ENCODE results near the gene SLC38A5.
"Not testable (repeated sequence)": the region's sequence is repeated elsewhere in the genome, so short reads cannot be mapped to it uniquely, and the experiment has no call there.

Gene SLC38A5

GRCh38 chrX:48468693-48469691 is 1.1 kb downstream of the SLC38A5 start:
- DNase-seq (ENCODE audit: low spot score in 2 of 2) (no peak), ATAC-seq (ENCODE audit: low read depth) (peak; percentile 53)
- peak overlapping the region; percentile 37 for H3K27ac Mint-ChIP-seq
- H3K4me1 Mint-ChIP-seq: peaks cover 22% of the 10 kb centered on the region
- no peaks in the 10 kb centered on the region for H3K27me3 Mint-ChIP-seq
- H3K4me3 Mint-ChIP-seq: peak overlapping the region; percentile 87
- H3K9me3 Mint-ChIP-seq: no peaks in the 10 kb centered on the region
- peaks cover 10% of the 10 kb centered on the region for H3K36me3 Mint-ChIP-seq

GRCh38 chrX:48468247-48468671 is 1.8 kb downstream of the SLC38A5 start:
- Mint-ChIP-seq H3K4me3 (peak overlapping the region; percentile 87), H3K9me3 (no peaks in the 10 kb centered on the region), H3K36me3 (peaks cover 10% of the 10 kb centered on the region), H3K4me1 (peaks cover 22% of the 10 kb centered on the region), H3K27ac (peak overlapping the region; percentile 6), H3K27me3 (no peaks in the 10 kb centered on the region)
- no peak for DNase-seq (ENCODE audit: low spot score in 2 of 2)
- ATAC-seq (ENCODE audit: low read depth): peak; percentile 53

DNA sequence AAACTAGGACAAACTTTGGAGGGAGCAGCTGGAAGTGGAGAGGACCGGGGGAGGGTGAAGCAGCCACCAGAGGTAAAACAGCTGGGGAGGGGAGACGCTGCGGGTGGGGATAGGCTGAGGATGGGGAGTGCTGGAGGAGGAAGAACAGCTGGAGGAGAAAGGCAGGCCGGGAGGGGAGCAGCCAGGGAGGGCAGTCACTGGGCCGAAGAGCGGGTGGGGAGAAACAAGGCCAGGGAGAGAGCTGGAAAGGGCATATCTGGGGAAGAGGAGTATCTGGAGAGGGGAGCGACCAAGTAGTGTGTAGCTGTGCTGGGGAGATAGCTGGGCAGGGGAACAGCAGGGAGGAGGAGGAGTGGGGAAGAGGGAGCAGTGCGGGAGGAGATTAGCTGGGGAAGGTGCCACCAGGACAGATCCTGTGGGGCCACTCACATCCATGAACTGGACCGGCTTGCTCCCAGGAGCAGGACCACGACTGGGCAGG is 2.7 kb downstream of the SLC38A5 start:
- Mint-ChIP-seq H3K36me3 (peaks cover 12% of the 10 kb centered on the region), H3K27ac (peak overlapping the region; percentile 42), H3K27me3 (no peaks in the 10 kb centered on the region), H3K9me3 (no peaks in the 10 kb centered on the region), H3K4me3 (peak overlapping the region; percentile 87), H3K4me1 (peaks cover 22% of the 10 kb centered on the region)
- DNase-seq (ENCODE audit: low spot score in 2 of 2) (no peak), ATAC-seq (ENCODE audit: low read depth) (no peak)

GRCh38 chrX:48466696-48467095 is 3.4 kb downstream of the SLC38A5 start:
- DNase-seq (ENCODE audit: low spot score in 2 of 2) (no peak), ATAC-seq (ENCODE audit: low read depth) (peak; percentile 26)
- Mint-ChIP-seq H3K9me3 (no peaks in the 10 kb centered on the region), H3K4me3 (peak overlapping the region; percentile 87), H3K36me3 (peaks cover 12% of the 10 kb centered on the region), H3K4me1 (peaks cover 22% of the 10 kb centered on the region), H3K27me3 (no peaks in the 10 kb centered on the region), H3K27ac (peak overlapping the region; percentile 42)

- Mint-ChIP-seq H3K4me1 (peaks cover 22% of the 10 kb centered on the region), H3K27me3 (no peaks in the 10 kb centered on the region), H3K27ac (no peak overlapping the region), H3K9me3 (no peaks in the 10 kb centered on the region), H3K36me3 (peaks cover 17% of the 10 kb centered on the region), H3K4me3 (no peak overlapping the region)
- no peak for ATAC-seq (ENCODE audit: low read depth)
- DNase-seq (ENCODE audit: low spot score in 2 of 2): no peak
Observed at GRCh38 chrX:48465336-48465933, 4.6 kb downstream of the SLC38A5 start.

DNA sequence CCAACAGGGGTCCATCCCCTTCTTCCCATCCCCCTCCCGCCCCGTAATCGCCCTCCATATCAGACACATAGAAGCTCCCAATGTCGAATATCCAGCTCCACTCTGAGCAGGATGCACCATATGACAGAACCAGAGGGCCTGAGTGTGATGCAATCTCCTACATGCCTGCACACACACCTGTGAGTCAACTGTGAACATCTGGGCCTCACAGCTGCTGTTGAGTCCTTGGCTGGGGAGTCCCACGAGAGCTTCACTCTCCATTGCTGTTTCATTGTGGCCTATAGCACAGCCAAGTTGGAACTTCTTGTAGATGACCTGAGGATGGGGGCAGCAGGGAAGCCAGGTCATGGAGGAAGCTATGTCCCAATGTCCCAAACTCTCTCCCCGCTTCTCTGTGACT is 8.2 kb downstream of the SLC38A5 start:
- Mint-ChIP-seq H3K36me3 (peaks cover 29% of the 10 kb centered on the region), H3K27me3 (no peaks in the 10 kb centered on the region), H3K27ac (no peak overlapping the region), H3K9me3 (no peaks in the 10 kb centered on the region), H3K4me1 (peaks cover 7% of the 10 kb centered on the region), H3K4me3 (no peak overlapping the region)
- ATAC-seq (ENCODE audit: low read depth) (no peak), DNase-seq (ENCODE audit: low spot score in 2 of 2) (no peak)

DNA sequence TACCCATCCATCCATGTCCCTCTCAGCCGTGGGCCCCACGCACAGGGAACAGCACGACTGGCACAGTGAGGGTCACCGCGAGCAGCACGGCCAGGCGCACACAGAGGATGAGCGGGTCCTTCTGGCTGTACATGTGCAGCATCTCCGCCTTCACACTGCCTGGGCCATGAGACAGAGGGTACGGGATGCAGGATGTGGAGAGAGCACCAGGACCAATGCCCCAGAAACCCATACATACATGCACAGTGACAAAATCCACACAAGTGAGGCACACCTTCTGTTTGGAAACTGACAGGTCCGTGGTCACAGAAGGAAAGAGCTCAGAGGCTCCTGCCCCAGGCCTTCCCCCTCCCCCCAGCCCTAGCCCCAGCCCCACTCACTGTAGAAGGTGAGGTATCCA is 9.5 kb downstream of the SLC38A5 start:
- ATAC-seq (ENCODE audit: low read depth): no peak

DNA sequence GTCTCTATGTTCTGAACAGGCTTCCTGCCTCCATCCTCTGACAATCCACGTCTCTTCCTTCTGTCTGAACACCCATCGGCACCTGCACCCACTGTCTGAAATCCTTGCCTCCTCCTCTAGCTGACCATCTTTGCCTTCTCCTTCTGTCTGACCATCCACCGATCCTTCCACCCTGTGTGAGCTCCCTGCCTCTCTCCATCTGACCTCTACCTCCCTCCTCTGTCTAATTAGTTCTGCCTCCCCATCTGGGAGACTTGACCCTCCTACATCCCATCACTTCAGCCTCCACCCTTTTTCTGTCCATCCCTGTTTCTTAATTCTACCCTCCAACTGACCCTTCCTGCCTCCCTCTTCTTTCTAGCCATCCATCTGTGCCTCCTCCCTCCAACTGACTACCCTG is 10.0 kb downstream of the SLC38A5 start:
- H3K4me1 Mint-ChIP-seq: peaks cover under 1% of the 10 kb centered on the region
- no peak for DNase-seq (ENCODE audit: low spot score in 2 of 2)
- no peak overlapping the region for H3K4me3 Mint-ChIP-seq
- H3K9me3 Mint-ChIP-seq: no peaks in the 10 kb centered on the region
- ATAC-seq (ENCODE audit: low read depth): no peak
- no peaks in the 10 kb centered on the region for H3K27me3 Mint-ChIP-seq
- peaks cover 19% of the 10 kb centered on the region for H3K36me3 Mint-ChIP-seq
- no peak overlapping the region for H3K27ac Mint-ChIP-seq

More for the DNA sequence above, 9.5 kb downstream of the SLC38A5 start:
- Mint-ChIP-seq H3K36me3 (peaks cover 25% of the 10 kb centered on the region), H3K9me3 (no peaks in the 10 kb centered on the region), H3K27ac (no peak overlapping the region), H3K4me3 (no peak overlapping the region), H3K4me1 (peaks cover 3% of the 10 kb centered on the region), H3K27me3 (no peaks in the 10 kb centered on the region)
- no peak for DNase-seq (ENCODE audit: low spot score in 2 of 2)

DNA sequence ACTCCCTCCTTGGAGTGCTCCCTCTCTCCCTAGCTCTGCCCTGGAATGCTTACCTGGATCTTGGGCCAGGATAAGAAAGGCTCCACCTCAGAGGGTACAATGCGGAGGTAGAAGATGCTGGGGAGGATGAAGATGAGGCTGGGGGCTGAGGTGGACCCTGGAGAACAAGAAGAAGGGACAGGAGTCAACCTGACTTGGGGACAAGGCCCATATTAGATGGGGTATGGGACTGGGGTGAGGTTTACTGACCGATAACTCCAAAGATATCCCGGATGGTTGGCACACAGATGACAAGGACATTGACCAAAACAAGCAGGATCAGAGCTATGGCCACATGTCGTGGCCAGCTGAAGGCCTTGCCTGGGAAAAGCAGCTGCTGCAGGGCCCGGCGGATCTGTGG is 10.6 kb downstream of the SLC38A5 start:
- Mint-ChIP-seq H3K9me3 (no peaks in the 10 kb centered on the region), H3K36me3 (peaks cover 19% of the 10 kb centered on the region), H3K27me3 (no peaks in the 10 kb centered on the region), H3K4me3 (no peak overlapping the region), H3K4me1 (no peaks in the 10 kb centered on the region), H3K27ac (no peak overlapping the region)
- DNase-seq (ENCODE audit: low spot score in 2 of 2) (no peak), ATAC-seq (ENCODE audit: low read depth) (no peak)

DNA sequence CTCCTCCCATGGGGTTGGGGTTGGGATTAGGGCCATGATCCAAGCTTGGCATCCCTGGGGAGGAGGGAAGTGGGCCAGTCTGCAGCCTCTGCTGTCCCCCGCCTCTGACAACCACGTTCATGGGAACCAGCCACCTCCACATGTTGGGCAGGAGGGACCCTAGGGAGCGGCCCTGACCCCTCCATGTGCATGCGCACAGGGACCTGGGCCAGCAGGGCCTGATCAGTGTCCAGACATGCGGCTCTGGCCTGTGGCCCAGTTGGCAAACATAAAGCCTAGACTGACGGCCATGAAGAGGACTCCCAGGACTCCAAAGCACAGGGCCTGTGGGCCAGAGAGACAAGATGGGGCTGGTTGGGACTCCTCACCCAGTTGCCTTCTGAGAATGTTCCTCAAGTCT is 11.3 kb downstream of the SLC38A5 start:
- H3K36me3 Mint-ChIP-seq: peaks cover 19% of the 10 kb centered on the region
- ATAC-seq (ENCODE audit: low read depth) (no peak), DNase-seq (ENCODE audit: low spot score in 2 of 2) (no peak)
- no peak overlapping the region for H3K27ac Mint-ChIP-seq
- H3K4me1 Mint-ChIP-seq: no peaks in the 10 kb centered on the region
- H3K9me3 Mint-ChIP-seq: no peaks in the 10 kb centered on the region
- H3K4me3 Mint-ChIP-seq: no peak overlapping the region
- H3K27me3 Mint-ChIP-seq: no peaks in the 10 kb centered on the region

- no peaks in the 10 kb centered on the region for H3K4me1 Mint-ChIP-seq
- no peak for ATAC-seq (ENCODE audit: low read depth)
- H3K27ac Mint-ChIP-seq: no peak overlapping the region
- no peak for DNase-seq (ENCODE audit: low spot score in 2 of 2)
- H3K36me3 Mint-ChIP-seq: peaks cover 17% of the 10 kb centered on the region
- no peaks in the 10 kb centered on the region for H3K9me3 Mint-ChIP-seq
- H3K4me3 Mint-ChIP-seq: no peak overlapping the region
- H3K27me3 Mint-ChIP-seq: no peaks in the 10 kb centered on the region
Observed at GRCh38 chrX:48456628-48457331, 13.3 kb downstream of the SLC38A5 start.

GRCh38 chrX:48451708-48452107 is 18.4 kb downstream of the SLC38A5 start:
- peaks cover 2% of the 10 kb centered on the region for H3K9me3 Mint-ChIP-seq

GRCh38 chrX:48450076-48450475 is 20.0 kb downstream of the SLC38A5 start:
- H3K4me3 Mint-ChIP-seq: no peak overlapping the region
- no peaks in the 10 kb centered on the region for H3K4me1 Mint-ChIP-seq
- H3K36me3 Mint-ChIP-seq: no peaks in the 10 kb centered on the region
- H3K27me3 Mint-ChIP-seq: no peaks in the 10 kb centered on the region
- H3K9me3 Mint-ChIP-seq: peaks cover 2% of the 10 kb centered on the region
- no peak for DNase-seq (ENCODE audit: low spot score in 2 of 2)
- ATAC-seq (ENCODE audit: low read depth): no peak
- no peak overlapping the region for H3K27ac Mint-ChIP-seq

More at GRCh38 chrX:48451708-48452107, 18.4 kb downstream of the SLC38A5 start:
- Mint-ChIP-seq H3K27me3 (no peaks in the 10 kb centered on the region), H3K4me3 (no peak overlapping the region), H3K36me3 (no peaks in the 10 kb centered on the region), H3K27ac (no peak overlapping the region), H3K4me1 (no peaks in the 10 kb centered on the region)
- ATAC-seq (ENCODE audit: low read depth) (no peak), DNase-seq (ENCODE audit: low spot score in 2 of 2) (no peak)

GRCh38 chrX:48447201-48447600 is 22.9 kb downstream of the SLC38A5 start:
- not testable (repeated sequence) for H3K4me3 Mint-ChIP-seq; ATAC-seq (ENCODE audit: low read depth); H3K9me3 Mint-ChIP-seq; H3K27me3 Mint-ChIP-seq; H3K36me3 Mint-ChIP-seq; DNase-seq (ENCODE audit: low spot score in 2 of 2); H3K27ac Mint-ChIP-seq; H3K4me1 Mint-ChIP-seq

Data from memory B cell (primary cell).